Esophagus squamous epithelium (tissue), 4 donors: ENCODE data around the gene PLOD3.

Experiments
- POLR2A ChIP-seq, 4 donors: fragments of 450-650 bp; IDR thresholded peaks; one replicate each; pipeline ENCODE4 v1.6.1; 2017; ENCODE audit warnings: antibody characterized with exemption in 4 of 4, mild to moderate bottlenecking in 4 of 4, moderate library complexity in 3 of 4
- TF ChIP-seq, protein P1 (sequence below), 6 experiments: fragments of 450-650 bp in 4 of 6; fragments of 200-600 bp in 2 of 6; sonication (generic) in 2 of 6; IDR thresholded peaks; one replicate each; pipeline ENCODE4 v1.5.1; 2016 to 2019; ENCODE audit warnings: antibody characterized with exemption in 6 of 6, mild to moderate bottlenecking in 4 of 6, moderate library complexity in 4 of 6

DNA sequence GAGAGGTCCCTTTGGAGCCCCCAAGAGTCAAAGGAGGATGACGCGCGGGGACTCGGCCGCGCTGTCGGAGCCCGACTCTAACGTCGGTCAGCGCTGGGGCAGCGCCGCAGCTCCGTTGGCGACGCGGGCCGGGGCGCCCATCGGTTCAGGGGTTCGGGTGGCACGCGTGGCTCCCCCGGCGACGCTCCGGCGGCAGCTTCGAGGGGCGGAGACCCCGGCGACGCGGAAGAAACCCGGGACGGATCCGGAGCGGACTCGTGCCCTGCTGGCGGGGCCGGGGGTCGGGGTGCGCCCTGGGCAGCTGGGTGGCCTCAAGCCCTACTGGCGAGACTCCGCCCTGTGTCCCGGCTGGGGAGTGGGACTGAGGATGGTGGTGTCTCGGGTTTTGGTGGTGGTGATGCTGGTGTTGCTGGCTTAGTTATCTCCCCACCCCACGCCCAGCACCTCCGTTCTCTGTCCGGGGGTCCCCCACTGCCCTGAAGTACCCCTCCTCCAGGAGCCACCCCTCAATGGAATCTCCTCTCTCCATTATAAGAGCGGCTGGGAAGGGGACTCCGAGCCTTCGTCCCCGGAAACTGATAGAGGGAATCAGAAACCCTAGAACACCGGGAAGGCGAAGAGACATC is 37.1 kb downstream of the PLOD3 start, which contains the start of gene NAT16:
- TF ChIP-seq, protein P1, sequence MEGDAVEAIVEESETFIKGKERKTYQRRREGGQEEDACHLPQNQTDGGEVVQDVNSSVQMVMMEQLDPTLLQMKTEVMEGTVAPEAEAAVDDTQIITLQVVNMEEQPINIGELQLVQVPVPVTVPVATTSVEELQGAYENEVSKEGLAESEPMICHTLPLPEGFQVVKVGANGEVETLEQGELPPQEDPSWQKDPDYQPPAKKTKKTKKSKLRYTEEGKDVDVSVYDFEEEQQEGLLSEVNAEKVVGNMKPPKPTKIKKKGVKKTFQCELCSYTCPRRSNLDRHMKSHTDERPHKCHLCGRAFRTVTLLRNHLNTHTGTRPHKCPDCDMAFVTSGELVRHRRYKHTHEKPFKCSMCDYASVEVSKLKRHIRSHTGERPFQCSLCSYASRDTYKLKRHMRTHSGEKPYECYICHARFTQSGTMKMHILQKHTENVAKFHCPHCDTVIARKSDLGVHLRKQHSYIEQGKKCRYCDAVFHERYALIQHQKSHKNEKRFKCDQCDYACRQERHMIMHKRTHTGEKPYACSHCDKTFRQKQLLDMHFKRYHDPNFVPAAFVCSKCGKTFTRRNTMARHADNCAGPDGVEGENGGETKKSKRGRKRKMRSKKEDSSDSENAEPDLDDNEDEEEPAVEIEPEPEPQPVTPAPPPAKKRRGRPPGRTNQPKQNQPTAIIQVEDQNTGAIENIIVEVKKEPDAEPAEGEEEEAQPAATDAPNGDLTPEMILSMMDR (IDR thresholded peaks at IDR 0.05): no peak
- TF ChIP-seq POLR2A (IDR thresholded peaks at IDR 0.05): no peak
